Measurements from ENCODE around the gene ZNF841.
"Not testable (repeated sequence)": the region's sequence is repeated elsewhere in the genome, so short reads cannot be mapped to it uniquely, and the experiment has no call there.

ZNF841 gene

GRCh38 chr19:52069653-52070052 is 25.9 kb downstream of the ZNF841 start:
- no peak for DNase-seq

- DNase-seq = no peak
Measured at GRCh38 chr19:52066258-52066863, 29.2 kb downstream of the ZNF841 start.

- DNase-seq = no peak
Measured at GRCh38 chr19:52065399-52065798, 30.2 kb downstream of the ZNF841 start.

GRCh38 chr19:52056480-52056879 is 39.1 kb downstream of the ZNF841 start:
- DNase-seq = not testable (repeated sequence)

GRCh38 chr19:52051736-52052135 is 43.8 kb downstream of the ZNF841 start:
- DNase-seq = not testable (repeated sequence)

- peak; percentile 31 to 95 (median 88) for DNase-seq
Measured at GRCh38 chr19:52048555-52049501, 46.7 kb downstream of the ZNF841 start, which contains the start of gene ZNF432. TSS of gene ZNF432 (minus strand) at chr19:52048838. CDS start at chr19:52046868, 1,970 bp downstream.

- no peak for DNase-seq
Measured at GRCh38 chr19:52039169-52039568, 56.4 kb downstream of the ZNF841 start.

- DNase-seq = no peak
Measured at GRCh38 chr19:52034051-52034728, 61.4 kb downstream of the ZNF841 start.

GRCh38 chr19:52028780-52029123 is 66.8 kb downstream of the ZNF841 start:
- DNase-seq = peak in 1 of 56 donors; percentile 54

- DNase-seq = peak; percentile 46 to 98 (median 84)
Measured at GRCh38 chr19:52028027-52028779, 67.4 kb downstream of the ZNF841 start, which contains the start of gene ZNF614. TSS of gene ZNF614 (minus strand) at chr19:52028379. CDS start at chr19:52025745, 2,634 bp downstream.

- DNase-seq = not testable (repeated sequence)
Measured at GRCh38 chr19:52026255-52026990, 69.1 kb downstream of the ZNF841 start.

- DNase-seq = not testable (repeated sequence)
Measured at GRCh38 chr19:52024478-52024877, 71.1 kb downstream of the ZNF841 start.

GRCh38 chr19:52022193-52022592 is 73.4 kb downstream of the ZNF841 start:
- DNase-seq = no peak

- DNase-seq = no peak
Measured at GRCh38 chr19:52020506-52020905, 75.1 kb downstream of the ZNF841 start.
